K562 (cell line): ENCODE measurements around the gene UBE2L6. TPM values are rescaled to one million over a fixed set of nuclear protein-coding genes. Genes with fewer than 3 reads are reported as not detected.

Source experiments
- ATF7 ChIP-seq: fragments of 450-650 bp; IDR thresholded peaks from 2 replicates; pipeline ENCODE4 v1.7.1; 2014; ENCODE audit warnings: mild to moderate bottlenecking, moderate library complexity
- BDP1 ChIP-seq: IDR thresholded peaks from 3 replicates; pipeline ENCODE4 v1.6.1; 2011; ENCODE audit not compliant: insufficient read length, insufficient read depth
- CAMTA2 ChIP-seq: fragments of 250-450 bp; sonication (Bioruptor Pico); conservative IDR thresholded peaks from 2 replicates; pipeline ENCODE4 v1.5.1; 2022
- CGGBP1 ChIP-seq: fragments of 250-450 bp; sonication (Bioruptor Pico); IDR thresholded peaks from 2 replicates; pipeline ENCODE4 v1.9.0; 2021; ENCODE audit warnings: mild to moderate bottlenecking
- ELK3 ChIP-seq: fragments of 450-650 bp; formaldehyde crosslinking; IDR thresholded peaks from 2 replicates; pipeline ENCODE4 v1.4.0; 2020; ENCODE audit warnings: mild to moderate bottlenecking
- EZH2 ChIP-seq: IDR thresholded peaks from 2 replicates; pipeline ENCODE4 v1.6.1; 2012; ENCODE audit warnings: low read depth, mild to moderate bottlenecking, inconsistent platforms, low read length, borderline replicate concordance
- HNRNPH1 ChIP-seq: fragments of 200-400 bp; formaldehyde crosslinking; optimal IDR thresholded peaks from 2 replicates; pipeline ENCODE3; 2017; ENCODE audit warnings: low read depth, mild to moderate bottlenecking, low read length, moderate library complexity
- HNRNPLL ChIP-seq: fragments of 200-400 bp; formaldehyde crosslinking; IDR thresholded peaks from 2 replicates; pipeline ENCODE4 v1.6.1; 2017; ENCODE audit warnings: low read length, low read depth, mild to moderate bottlenecking; ENCODE audit not compliant: poor library complexity, severe bottlenecking
- PBX2 ChIP-seq, 2 experiments: IDR thresholded peaks in 1 of 2; conservative IDR thresholded peaks in 1 of 2; 2 replicates each; pipeline ENCODE4 v1.6.1; 2016; ENCODE audit warnings: low read depth in 2 of 2, mild to moderate bottlenecking in 1 of 2, missing compliant biosample characterization in 1 of 2, missing genetic modification characterization in 1 of 2, moderate library complexity in 1 of 2
- POLR2H ChIP-seq: IDR thresholded peaks from 2 replicates; pipeline ENCODE4 v1.6.1; 2016; ENCODE audit warnings: missing genetic modification characterization, low read depth, mild to moderate bottlenecking, control low read depth, missing compliant biosample characterization, moderate library complexity
- RNF219 ChIP-seq: fragments of 250-450 bp; sonication (Bioruptor Pico); IDR thresholded peaks from 2 replicates; pipeline ENCODE4 v1.5.0; 2022; ENCODE audit warnings: mild to moderate bottlenecking
- SAP30 ChIP-seq: fragments of 200-600 bp; sonication (generic); IDR thresholded peaks from 2 replicates; pipeline ENCODE4 v1.6.1; 2012; ENCODE audit warnings: borderline replicate concordance, low read depth, mild to moderate bottlenecking, moderate library complexity, low read length, control low read depth, inconsistent platforms; ENCODE audit not compliant: insufficient read depth, poor library complexity, severe bottlenecking
- SFPQ ChIP-seq: fragments of 200-400 bp; formaldehyde crosslinking; IDR thresholded peaks from 2 replicates; pipeline ENCODE4 v1.6.1; 2017; ENCODE audit warnings: mild to moderate bottlenecking, low read depth, low read length, moderate library complexity
- TCF3 ChIP-seq: sonication (generic); formaldehyde crosslinking; IDR thresholded peaks from 2 replicates; pipeline ENCODE4 v1.4.0; 2020; ENCODE audit warnings: mild to moderate bottlenecking, missing genetic modification reagents
- TRIM28 ChIP-seq: fragments of 450-650 bp; IDR thresholded peaks from 2 replicates; pipeline ENCODE4 v1.6.1; 2017
- ZNF253 ChIP-seq: fragments of 250-450 bp; sonication (Bioruptor Pico); conservative IDR thresholded peaks from 2 replicates; pipeline ENCODE4 v1.6.1; 2021; ENCODE audit warnings: mild to moderate bottlenecking
- ZZZ3 ChIP-seq: fragments of 450-650 bp; IDR thresholded peaks from 2 replicates; pipeline ENCODE4 v1.6.1; 2016; ENCODE audit warnings: antibody characterized with exemption, mild to moderate bottlenecking, moderate library complexity
- polyA plus RNA-seq, 8 experiments: library from polyadenylated mRNA; depleted of rRNA in 4 of 8; stranded (reverse) in 5 of 8; unstranded in 3 of 8; fragments of >200 nt; fragmentation: Nextera tagmentation in 2 of 8; fragmentation: Illumina TruSeq in 1 of 8; extraction: Ambion mirVana in 2 of 8; extraction: Trizol in 1 of 8; gene quantifications; 2 replicates each; pipeline versions ENCODE4 v1.2.1 to v1.2.3, GENCODE V29; 2011 to 2014; ENCODE audit warnings: inconsistent platforms in 1 of 8, missing spikeins in 1 of 8
- total RNA-seq, 7 experiments: library from RNA; depleted of rRNA in 6 of 7; stranded (reverse); fragments of >200 nt in 6 of 7; fragmentation: Illumina TruSeq in 2 of 7; extraction: Trizol in 2 of 7; gene quantifications; 2 replicates each; pipeline versions ENCODE4 v1.2.1 to v1.2.3, GENCODE V29; 2011 to 2021; ENCODE audit warnings: low replicate concordance in 1 of 7

Gene UBE2L6
- total and polyA plus RNA-seq, 9 of the 15 experiments (the other 6 are each of a cell fraction or from before 2014, with no cell fraction given): 5.9 to 24.9 (median 9.7) TPM

GRCh38 chr11:57567515-57568329 lies at the start of gene UBE2L6 (continued):
- TF ChIP-seq HNRNPLL: no peak
- no peak for TF ChIP-seq ELK3 (CRISPR knock-in tag)
- no peak for TF ChIP-seq TRIM28
- no peak for TF ChIP-seq HNRNPH1
- no peak for TF ChIP-seq BDP1
- no peak for TF ChIP-seq EZH2
- TF ChIP-seq POLR2H (tag): no peak
- TF ChIP-seq TCF3 (CRISPR knock-in tag): no peak; the same call in 1 of the 2 replicates
- TF ChIP-seq ZZZ3: no peak
- TF ChIP-seq ZNF253 (CRISPR knock-in tag): no peak
- no peak; the same call in none of the 2 replicates for TF ChIP-seq ATF7
- no peak for TF ChIP-seq SFPQ
- TF ChIP-seq CGGBP1 (CRISPR knock-in tag): no peak
- TF ChIP-seq RNF219 (CRISPR knock-in tag): no peak
- TF ChIP-seq PBX2 (CRISPR knock-in tag; IDR thresholded peaks at IDR 0.05; ENCODE audit: low read depth): no peak
- TF ChIP-seq PBX2 (tag; conservative IDR thresholded peaks at IDR 0.05; ENCODE audit: low read depth): no peak
- TF ChIP-seq CAMTA2: no peak
- peak; percentile 56 for TF ChIP-seq SAP30
